ENCODE measurements around the gene STIL.
"Not testable (repeated sequence)": the region's sequence is repeated elsewhere in the genome, so short reads cannot be mapped to it uniquely, and the experiment has no call there.

Gene STIL

DNA sequence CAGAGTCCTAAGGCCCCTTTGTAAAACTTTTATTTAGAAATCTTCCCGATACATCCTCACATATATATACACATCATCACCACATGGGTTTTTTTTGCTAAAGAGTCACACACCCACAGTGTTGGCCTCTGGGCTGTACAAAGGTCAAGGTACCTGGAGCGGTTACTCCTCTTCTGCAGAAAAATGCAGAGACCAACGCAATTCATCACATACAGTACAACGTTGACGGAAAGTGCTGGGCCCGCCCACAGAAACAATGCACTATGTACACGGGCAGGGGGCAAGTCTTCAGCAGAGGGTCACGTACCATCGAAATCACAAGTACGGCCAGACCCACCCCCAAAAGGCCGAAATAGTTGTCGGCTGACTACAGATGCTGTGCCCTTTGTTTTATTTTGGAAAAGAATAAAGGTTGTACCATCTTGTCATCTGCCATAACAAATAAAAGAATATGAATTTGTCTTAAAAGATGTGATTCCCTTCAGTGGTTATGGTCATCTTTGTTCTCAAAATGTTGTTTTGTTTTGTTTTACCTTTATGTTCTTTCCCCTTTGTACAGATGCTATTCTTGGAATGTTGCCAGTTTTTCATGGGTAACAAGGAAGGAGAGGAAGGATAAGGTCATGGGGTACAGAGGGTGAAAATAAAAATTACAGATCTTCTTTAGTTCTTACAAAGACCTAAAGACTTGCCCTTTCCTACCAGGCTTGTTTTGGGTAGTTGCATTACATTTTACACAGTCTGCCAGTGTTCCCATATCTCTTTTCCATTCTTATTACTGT is 97.5 kb downstream of the STIL start:
- no peak for DNase-seq

DNA sequence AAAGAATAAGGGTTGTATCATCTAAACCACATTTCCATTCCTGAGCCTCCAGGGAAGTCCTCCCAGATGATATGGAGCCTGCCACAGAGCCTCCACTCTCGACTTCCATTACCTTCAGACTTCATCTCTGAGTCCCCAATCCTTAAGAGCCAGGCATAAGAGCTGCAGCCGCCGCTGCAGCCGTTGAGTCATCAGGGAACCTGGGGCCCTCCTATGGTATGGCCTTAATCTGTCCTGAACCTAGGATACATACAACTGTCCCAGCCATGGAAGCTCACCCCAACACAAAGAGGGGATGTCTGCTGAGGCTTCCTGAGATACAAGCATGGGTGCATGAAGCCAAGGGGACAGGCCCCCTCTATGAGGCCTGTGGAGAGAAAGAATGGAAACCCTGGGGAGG is 98.2 kb downstream of the STIL start:
- no peak for DNase-seq

DNA sequence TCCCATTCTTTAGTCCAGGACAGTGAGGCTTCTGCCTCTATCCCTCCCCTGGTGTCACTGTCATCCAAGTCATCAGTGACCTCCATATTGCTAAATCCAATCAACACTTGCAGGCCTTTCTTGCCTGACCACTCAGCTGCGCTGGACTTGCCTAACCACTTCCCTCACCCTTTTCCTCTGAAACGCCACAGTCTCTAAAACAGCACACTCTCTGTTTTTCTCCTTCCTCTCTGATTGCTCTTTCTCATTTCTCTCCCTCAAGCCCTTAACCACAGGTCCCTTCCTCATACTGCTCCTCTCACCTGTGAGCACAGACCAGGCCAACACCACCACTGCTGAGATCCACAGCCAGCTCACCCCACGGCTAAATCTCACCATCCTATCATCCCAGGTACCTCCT is 99.4 kb downstream of the STIL start:
- peak; percentile 19 for DNase-seq

DNA sequence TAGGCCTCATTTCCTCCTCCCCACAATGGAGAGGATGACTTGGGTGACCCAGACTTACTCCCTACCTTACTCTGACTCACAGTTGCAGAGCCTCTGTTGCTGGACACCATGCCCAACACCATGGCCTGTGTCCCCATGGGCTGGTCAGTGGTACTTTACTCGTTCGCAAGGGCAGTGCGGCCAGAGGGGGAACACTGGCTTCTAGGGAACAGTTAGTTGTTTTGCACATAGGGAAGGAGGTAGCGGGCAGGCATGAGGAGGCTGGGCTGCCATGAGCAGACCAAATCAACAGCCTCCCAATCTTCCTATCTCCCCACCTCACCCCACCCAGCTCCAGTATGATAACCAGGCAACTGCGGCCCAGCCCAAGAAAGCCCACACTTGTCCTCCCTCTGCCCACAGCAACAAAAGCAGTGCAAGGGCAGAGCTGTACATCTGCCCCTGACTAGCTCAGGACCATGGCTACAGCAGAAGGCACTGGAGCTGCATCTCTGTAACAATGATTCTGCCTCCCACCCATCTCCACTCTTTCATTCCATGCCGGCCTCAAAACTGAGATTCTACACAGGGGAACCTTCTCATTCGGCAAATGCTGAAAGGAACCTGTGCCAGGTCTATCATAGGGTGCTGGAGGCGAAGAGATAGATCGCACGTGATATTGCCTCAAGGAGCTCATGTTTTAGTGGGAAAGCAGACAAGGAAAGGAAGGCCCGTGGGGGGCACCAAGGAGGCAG is 100.5 kb downstream of the STIL start:
- no peak for DNase-seq

DNA sequence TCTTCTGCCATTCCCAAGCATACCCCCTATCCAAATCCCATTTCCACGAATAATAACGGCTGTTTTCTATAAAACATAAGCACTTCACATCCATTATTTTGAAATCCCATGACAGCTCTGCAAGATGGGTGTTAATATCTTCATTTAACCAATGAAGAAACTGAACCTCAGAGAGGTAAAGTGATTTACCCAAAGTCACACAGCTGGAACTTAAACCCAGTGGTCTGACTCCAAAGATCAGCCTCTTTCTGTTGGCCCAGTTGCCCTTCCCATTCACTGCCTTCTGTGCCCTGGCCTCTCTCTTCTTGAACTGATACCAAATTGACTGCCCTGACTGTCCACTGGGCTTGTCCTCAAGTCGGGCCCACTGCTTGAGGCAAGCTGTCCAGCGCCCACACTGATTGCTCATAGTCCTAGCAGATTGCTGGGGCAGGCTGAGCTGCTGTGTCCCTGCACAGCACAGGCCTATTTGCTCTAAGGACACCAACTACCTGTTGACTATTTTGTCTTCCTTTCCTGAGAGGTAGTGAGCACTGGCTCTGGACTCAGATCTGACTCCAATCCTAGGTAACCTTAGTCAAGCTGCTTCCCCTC is 101.2 kb downstream of the STIL start:
- DNase-seq: no peak

DNA sequence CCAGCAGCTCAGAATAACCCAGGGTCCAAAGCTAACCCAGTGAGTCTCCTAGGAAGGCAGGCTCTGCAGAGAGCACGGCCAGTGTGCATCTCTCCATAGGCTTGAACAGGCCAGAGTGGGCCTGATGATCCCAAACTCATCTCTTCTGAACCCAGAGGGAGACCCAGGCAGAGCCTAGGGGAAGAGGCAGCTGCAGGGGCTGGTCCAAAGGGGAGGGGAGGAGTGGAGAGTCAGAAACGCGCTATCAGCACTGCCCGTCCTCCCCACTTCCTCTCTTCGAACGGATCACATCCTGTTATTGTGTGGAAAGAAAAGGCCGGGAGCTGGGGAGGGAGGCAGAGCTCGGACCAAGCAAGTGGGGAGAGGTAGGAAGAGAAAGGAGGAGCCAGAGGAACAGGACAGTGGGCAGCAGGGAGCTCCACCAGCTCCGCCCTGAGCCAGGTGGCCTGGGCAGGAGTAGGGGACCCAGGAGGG is 102.1 kb downstream of the STIL start:
- peak; percentile 81 for DNase-seq

DNA sequence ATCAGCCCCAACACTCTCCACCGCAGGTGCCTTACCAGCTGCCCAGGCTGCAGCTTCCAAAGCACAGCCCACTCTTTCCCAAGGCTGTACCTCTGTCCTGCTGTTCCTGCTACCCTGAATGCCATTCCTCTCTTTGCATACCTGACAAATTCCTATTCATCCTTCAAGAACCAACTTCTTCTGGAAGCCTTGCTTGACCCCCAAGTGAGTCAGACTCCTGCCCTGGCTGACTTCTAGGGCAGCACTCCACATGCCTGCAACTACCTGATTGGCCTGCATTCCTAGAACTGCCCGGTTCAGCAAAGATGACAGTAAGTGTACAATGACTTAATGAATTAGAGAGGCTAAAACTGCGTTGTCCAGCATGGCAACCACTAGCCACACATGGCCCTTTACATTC is 103.3 kb downstream of the STIL start:
- DNase-seq: no peak

DNA sequence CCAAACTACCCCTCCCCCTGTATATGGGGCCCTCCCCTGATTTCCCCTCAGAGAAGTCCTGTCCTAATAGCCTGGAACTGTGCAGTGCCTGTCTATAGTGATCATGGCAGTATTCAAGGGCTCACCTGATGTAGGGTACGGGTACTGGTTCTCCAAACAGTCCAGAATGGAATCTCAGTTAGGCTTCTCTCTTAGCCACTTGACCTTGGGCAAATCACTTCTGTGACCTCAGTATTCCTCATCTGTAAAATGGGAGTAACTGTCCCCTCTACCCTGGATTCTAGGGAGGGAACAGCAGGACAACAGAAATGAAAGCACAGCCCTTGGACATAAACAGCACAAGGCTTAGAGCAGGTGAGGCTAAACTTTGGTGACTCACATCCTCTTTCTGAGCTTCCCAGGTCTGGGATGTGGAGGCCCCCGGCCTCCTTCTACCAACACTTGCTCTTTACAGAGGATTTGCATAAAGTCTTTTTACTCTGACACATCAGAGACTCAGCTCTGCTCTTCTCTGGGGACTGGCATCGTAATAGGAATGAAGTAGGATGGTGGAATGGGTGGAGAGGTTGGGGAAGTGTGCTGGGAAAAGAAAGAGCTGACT is 104.1 kb downstream of the STIL start:
- DNase-seq: no peak

DNA sequence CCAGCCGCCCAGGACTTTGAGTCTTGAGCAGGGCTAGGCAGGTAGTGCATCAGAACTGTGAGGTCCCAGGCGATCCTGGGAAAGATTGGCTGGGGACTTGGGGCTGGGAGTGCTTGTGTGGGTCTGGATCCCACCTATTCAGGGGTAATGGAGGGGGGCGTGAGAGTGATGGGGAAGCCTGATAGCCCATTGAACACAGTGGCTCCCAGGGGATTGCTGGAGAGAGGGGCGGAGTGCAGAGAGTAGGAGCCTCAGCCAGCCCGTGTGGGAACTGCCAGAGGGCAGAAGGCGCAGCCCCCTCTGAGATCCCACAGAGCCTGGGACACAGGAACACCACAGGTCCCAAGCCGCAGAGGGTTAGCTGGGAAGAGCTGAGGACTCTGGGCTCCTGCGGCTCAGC is 104.9 kb downstream of the STIL start:
- no peak for DNase-seq

DNA sequence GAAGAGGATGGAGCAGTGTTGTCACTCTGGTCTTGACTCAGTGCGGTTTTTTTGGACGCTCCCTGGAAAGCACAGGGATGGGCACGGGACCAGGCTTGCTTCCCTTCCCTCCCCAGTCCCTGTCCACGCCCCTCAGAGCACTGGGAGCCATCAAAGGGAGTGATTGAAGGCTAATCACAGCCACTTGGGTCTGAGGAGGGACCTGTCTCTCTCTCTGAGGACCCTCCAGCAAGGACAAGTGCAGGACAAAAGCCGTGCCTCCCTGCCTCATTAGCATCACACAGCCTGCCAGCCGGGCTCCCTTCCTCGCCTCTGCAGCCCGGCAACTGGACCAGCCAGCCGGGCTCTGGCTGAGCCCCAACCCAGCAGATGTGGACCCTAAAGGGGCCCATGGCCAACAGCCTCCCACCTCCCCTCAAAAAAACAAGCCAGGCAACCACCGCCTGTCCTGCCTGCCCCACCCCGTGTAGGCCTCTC is 105.5 kb downstream of the STIL start:
- no peak for DNase-seq

DNA sequence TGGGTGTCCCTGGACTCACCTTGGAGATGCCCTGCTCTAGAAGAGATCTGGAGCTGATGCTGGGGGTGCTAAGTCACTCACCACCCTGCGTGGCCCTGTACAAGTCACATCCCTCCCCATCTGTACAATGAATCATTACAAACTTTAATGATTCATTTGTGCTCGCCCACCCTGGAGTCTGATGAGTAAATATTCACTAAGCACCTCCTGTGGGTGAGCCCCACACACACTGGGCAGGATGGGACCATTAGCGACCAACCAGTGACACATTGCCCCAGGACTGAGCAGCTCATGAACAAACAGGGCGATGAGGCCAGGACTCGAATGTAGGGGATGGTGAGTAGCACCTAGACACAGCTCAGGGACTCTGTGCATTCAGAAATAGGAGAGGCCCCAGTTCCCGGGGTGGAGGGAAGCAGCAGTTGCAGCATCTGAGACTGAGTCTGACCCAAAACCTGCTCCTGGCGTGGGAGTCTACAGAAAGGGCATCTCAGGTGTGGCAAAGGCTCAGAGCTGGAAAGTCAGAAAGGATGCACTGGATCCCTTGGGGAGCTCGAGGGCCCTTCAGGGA is 106.1 kb downstream of the STIL start:
- no peak for DNase-seq

DNA sequence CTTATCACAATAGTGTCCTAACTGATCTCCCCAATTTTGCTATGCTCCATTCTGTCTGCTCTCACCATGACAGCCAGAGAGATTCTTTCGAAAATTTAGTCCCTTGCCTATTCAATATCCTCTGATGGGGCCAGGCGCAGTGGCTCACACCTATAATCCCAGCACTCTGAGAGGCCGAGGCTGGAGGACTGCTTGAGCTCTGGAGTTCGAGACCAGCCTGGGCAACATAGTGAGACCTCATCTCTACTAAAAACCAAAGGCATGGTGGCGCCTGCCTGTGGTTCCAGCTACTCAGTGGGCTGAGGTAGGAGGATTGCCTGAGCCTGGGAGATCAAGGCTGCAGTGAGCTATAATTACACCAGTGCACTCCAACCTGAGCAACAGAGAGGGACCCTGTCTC is 108.0 kb downstream of the STIL start:
- DNase-seq: no peak

DNA sequence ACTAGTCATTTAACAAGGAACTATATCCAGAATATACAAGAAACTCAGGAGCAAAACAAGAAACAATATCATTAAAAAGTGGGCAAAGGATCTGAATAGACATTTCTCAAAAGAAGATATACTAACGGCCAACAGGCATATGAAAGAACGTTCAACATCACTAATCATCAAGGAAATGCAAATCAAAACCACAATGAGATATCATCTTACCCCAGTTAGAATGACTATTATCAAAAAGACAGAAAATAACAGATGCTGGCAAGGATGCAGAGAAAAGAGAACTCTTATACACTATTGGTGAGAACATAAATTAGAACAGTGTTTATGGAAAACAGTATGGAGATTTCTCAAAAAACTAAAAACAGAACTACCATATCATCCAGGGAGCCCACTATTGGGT is 110.4 kb downstream of the STIL start:
- DNase-seq: not testable (repeated sequence)

DNA sequence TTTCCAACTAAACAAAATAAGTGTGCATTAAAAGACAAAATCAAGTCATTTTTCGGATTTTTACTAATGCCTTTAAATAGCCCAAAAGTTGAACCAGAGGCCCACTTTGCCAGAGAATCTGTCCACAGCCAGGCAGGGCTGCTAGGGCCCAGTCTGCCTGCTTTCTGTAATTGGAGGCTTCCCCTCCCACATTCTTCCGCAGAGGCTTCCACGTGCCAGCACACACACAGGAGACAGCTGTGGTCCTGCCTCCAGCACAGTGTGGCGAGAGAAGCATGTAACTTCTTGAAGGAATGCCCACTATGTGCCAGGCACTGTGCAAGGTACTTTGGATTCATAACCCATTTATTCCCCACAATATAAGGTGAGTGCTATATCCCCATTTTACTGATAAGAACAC is 112.8 kb downstream of the STIL start:
- DNase-seq: no peak
